Cardiac fibroblast (primary cell): Measurements from ENCODE around the gene SMIM13.
"Not testable (repeated sequence)": the region's sequence is repeated elsewhere in the genome, so short reads cannot be mapped to it uniquely, and the experiment has no call there.

Experiments used
- DNase-seq, 2 donors: peaks; one replicate each; pipeline versions ENCODE4 v3.0.0 to v3.0.0-alpha.2; 2010; ENCODE audit warnings: low read depth in 2 of 2
- H3K4me3 ChIP-seq, 2 donors: replicated peaks in 1 of 2; 1 replicate in 1 of 2; 2 replicates in 1 of 2; pipeline ENCODE4 v1.5.1; 2011; ENCODE audit warnings: low read depth in 2 of 2, low read length in 2 of 2, mild to moderate bottlenecking in 2 of 2, moderate library complexity in 1 of 2
- TF ChIP-seq, protein P1 (sequence below): IDR thresholded peaks from one replicate; pipeline ENCODE4 v1.5.1; 2011; ENCODE audit warnings: low read depth, mild to moderate bottlenecking, low read length, inconsistent platforms

Gene SMIM13

DNA sequence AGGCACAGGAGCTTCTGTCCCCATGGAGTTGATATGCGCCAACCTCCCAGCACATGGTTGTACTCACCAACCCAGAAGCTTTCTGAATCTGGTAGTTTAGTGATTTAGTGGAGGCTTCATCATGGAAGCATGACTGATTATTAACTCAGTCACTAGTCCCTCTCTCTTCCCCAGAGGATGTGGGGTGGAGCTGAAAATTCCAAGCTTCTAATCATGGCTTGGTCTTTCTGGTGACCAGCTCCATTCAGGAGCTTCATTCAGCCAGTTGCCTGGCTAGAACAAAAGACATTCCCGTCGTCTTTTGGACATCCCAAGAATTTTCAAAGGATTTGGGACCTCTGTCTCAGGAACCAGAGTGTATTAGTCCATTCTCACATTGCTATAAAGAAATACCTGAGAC lies 13.3 kb upstream of the SMIM13 start:
- TF ChIP-seq, protein P1, sequence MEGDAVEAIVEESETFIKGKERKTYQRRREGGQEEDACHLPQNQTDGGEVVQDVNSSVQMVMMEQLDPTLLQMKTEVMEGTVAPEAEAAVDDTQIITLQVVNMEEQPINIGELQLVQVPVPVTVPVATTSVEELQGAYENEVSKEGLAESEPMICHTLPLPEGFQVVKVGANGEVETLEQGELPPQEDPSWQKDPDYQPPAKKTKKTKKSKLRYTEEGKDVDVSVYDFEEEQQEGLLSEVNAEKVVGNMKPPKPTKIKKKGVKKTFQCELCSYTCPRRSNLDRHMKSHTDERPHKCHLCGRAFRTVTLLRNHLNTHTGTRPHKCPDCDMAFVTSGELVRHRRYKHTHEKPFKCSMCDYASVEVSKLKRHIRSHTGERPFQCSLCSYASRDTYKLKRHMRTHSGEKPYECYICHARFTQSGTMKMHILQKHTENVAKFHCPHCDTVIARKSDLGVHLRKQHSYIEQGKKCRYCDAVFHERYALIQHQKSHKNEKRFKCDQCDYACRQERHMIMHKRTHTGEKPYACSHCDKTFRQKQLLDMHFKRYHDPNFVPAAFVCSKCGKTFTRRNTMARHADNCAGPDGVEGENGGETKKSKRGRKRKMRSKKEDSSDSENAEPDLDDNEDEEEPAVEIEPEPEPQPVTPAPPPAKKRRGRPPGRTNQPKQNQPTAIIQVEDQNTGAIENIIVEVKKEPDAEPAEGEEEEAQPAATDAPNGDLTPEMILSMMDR, result no peak
- DNase-seq, result no peak

DNA sequence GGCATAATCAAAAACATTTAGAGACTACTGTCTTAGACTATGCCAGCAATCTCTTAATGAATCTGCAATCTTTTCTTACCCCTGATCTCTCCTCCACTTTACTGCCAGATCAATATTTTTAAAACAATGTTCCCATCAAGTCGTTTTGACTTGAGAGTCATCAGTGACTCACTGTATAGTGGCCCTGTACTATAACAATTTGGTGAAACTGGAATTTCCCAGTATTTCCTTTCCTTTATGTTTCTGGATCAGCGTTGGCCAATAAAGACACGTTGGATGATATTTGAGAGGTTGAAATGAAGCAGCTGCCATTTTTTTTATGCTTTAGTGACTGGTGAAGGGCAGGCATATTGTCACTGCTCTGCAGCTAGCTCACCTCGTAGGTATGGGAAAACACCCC lies 10.1 kb upstream of the SMIM13 start:
- DNase-seq, result peak in 1 of 2 donors; percentile 80
- no peak overlapping the region for H3K4me3 ChIP-seq
- TF ChIP-seq, protein P1, result no peak

More for the DNA sequence above, 13.3 kb upstream of the SMIM13 start:
- H3K4me3 ChIP-seq, result no peak overlapping the region

DNA sequence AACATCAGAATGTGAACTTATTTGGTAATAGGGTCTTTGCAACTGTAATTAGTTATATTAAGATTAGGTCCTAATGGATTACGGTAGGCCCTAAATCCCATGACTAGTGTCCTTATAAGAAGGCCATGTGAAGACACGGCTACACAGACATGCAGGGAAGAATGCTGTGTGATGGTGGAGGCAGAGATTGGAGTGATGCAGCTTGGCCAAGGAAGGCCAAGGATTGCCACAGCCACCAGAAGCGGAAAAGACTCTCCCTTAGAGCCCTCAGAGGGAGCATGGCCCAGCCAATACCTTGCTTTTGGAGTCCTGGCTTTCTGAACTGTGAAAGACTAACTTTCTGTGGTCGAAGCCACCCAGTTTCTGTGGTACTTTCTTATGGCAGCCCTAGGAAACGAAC lies 9.7 kb upstream of the SMIM13 start:
- DNase-seq, result no peak
- TF ChIP-seq, protein P1, result no peak
- H3K4me3 ChIP-seq, result no peak overlapping the region

DNA sequence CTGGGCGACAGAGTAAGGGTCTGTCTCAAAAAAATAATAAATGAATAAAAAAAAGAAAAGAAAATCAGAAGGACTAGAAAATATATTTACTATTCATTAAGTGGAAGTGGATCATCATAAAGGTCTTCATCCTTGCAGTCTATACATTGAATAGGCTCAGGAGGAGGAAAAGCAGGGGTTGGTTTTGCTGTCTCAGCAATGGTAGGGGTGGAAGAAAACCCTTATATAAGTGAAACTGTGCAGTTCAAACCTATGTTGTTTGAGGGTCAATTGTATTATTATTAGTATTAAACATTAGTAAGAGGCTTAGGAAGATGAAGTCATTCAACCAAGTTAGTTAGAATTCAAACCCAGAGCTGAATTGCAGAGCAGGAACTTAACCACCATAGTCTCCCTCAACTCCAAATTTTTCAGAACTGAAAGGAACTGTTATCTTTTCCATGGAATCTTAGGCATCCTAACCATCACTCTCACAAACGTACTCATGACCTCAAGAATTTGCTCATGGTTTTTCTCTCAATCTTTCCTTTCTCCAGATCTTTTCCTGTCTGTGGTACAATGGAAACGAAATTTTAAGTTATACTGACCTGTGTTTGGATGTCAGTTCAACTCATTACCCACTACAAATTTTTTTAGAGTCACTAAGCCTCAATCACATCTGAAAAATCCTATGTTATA lies 7.7 kb upstream of the SMIM13 start:
- TF ChIP-seq, protein P1, result no peak
- DNase-seq, result peak; percentile 52 to 69
- no peak overlapping the region for H3K4me3 ChIP-seq

DNA sequence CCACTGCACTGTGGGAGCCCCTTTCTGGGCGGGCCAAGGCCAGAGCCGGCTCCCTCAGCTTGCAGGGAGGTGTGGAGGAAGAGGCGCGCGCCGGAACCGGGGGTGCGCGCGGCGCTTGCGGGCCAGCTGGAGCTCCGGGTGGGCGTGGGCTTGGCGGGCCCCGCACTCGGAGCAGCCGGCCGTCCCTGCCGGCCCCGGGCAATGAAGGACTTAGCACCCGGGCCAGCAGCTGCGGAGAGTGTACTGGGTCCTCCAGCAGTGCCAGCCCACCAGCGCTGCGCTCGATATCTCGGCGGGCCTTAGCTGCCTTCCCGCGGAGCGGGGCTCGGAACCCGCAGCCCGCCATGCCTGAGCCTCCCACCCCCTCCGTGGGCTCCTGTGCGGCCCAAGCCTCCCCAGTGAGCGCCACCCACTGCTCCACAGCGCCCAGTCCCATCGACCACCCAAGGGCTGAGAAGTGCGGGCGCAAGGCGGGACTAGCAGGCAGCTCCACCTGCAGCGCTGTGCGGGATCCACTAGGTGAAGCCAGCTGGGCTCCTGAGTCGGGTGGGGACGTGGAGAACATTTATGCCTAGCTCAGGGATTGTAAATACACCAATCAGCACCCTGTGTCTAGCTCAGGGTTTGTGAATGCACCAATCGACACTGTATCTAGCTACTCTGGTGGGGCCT lies 6.4 kb upstream of the SMIM13 start:
- not testable (repeated sequence) for DNase-seq, H3K4me3 ChIP-seq

DNA sequence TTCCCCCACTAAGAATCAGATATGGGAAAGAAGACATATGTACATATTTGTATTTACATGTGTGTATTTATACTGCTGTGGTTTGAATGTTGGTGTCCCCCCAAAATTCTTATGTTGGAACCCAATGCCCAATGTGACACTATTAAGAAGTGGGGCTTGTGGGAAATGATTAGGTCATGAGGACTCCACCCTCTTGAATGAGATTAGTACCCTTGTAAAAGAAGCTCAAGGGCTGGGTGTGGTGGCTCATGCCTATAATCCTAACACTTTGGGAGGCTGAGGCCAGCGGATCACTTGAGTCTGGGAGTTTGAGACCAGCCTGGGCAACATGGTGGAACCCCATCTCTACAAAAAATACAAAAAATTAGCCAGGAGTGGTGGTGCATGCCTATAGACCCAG lies 3.9 kb upstream of the SMIM13 start:
- H3K4me3 ChIP-seq, result no peak overlapping the region
- DNase-seq, result no peak
- TF ChIP-seq, protein P1, result no peak

DNA sequence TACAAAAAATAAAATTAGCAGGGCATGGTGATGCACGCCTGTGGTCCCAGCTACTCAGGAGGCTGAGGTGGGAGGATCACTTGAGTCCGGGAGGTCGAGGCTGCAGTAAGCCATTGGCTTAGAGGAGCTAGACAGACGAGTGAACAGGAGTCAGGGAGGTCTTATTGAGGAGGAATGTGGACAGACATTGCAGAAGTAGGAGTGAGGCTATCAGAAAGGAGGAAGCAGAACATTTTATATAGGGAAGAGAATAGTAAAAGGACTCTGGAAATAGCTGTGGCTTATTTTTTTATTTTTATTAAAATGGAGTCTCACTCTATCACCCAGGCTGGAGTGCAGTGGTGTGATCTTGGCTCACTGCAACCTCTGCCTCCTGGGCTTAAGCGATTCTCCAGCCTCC lies 2.5 kb upstream of the SMIM13 start:
- H3K4me3 ChIP-seq, DNase-seq: not testable (repeated sequence)
